ENCODE measurements around the gene CSTB.

- TF ChIP-seq POLR2A (IDR thresholded peaks at IDR 0.05; ENCODE audit: low read depth, low read length) (no peak), POLR2AphosphoS5 (IDR thresholded peaks at IDR 0.05; ENCODE audit: low read depth, low read length) (no peak), SPI1 (IDR thresholded peaks at IDR 0.05; ENCODE audit: low read depth, low read length) (peak; percentile 58)
Measured at GRCh38 chr21:43805275-43805800, 29.2 kb upstream of the CSTB start.

Data from GM12891 (cell line).